Measurements from ENCODE around the gene CTIF. TPM values are rescaled to one million over a fixed set of nuclear protein-coding genes. Genes with fewer than 3 reads are reported as not detected.

CTIF gene
- total RNA-seq, 2 experiments from 2014 or later, result 0.06 to 0.38 TPM

DNA sequence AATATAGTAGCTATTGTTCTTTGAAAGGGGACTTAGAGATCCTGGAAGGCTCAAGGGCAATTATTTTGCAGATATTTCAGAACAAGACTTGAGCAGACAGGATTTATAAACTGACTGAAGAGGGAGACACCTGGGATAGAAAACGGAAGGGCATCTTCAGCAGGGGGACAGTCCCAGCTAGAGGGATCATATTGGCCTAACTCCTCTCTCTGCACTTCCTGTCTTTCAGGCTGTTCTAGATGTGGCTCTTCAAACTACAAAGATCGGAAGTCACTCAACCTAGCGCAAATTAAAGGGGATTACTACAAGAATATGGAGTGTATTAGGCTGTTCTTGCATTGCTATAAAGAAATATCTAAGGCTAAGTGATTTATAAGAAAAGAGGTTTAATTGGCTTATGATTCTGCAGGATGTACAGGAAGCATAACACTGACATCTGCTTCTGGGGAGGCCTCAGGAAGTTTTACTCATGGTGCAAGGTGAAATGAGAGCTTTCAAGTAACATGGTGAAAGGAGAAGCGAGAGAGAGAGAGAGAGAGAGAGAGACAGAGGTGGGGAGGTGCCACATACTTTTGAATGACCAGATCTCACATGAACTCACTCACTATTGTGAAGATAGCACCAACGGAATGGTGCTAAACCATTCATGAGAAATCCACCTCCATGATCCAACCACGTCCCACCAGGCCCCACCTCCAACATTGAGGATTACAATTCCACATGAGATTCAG lies 5.3 kb upstream of the CTIF start:
- no peaks in the 10 kb centered on the region for H3K36me3 ChIP-seq (ENCODE audit: insufficient read depth, low read length)
- TF ChIP-seq, protein P1, sequence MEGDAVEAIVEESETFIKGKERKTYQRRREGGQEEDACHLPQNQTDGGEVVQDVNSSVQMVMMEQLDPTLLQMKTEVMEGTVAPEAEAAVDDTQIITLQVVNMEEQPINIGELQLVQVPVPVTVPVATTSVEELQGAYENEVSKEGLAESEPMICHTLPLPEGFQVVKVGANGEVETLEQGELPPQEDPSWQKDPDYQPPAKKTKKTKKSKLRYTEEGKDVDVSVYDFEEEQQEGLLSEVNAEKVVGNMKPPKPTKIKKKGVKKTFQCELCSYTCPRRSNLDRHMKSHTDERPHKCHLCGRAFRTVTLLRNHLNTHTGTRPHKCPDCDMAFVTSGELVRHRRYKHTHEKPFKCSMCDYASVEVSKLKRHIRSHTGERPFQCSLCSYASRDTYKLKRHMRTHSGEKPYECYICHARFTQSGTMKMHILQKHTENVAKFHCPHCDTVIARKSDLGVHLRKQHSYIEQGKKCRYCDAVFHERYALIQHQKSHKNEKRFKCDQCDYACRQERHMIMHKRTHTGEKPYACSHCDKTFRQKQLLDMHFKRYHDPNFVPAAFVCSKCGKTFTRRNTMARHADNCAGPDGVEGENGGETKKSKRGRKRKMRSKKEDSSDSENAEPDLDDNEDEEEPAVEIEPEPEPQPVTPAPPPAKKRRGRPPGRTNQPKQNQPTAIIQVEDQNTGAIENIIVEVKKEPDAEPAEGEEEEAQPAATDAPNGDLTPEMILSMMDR (conservative IDR thresholded peaks at IDR 0.05; ENCODE audit: low read length), result no peak
- TF ChIP-seq EZH2phosphoT487 (IDR thresholded peaks at IDR 0.05; ENCODE audit: borderline replicate concordance, low read depth, low read length), result no peak
- POLR2A ChIA-PET, result no interaction called here
- H3K9me3 ChIP-seq (ENCODE audit: low read length), result no peaks in the 10 kb centered on the region
- CTCF ChIA-PET (ENCODE audit: unreplicated experiment), result no interaction called here
- H3K27ac ChIP-seq (ENCODE audit: low read depth, low read length, poor library complexity, severe bottlenecking), result no peak overlapping the region
- intact Hi-C loops (cut with micrococcal nuclease; ENCODE audit: unreplicated experiment), result no loop called here
- H4K20me1 ChIP-seq (ENCODE audit: insufficient read depth, low read length), result no peaks in the 10 kb centered on the region
- no peaks in the 10 kb centered on the region for H3K79me2 ChIP-seq (ENCODE audit: insufficient read depth, low read depth, low read length)
- BruUV-seq (replicated peaks), result no TSS peak
- no peak overlapping the region for H3K4me3 ChIP-seq (ENCODE audit: low read depth, low read length, poor library complexity, severe bottlenecking)
- H3K4me1 ChIP-seq (ENCODE audit: insufficient read depth, low read length, poor library complexity, severe bottlenecking), result no peaks in the 10 kb centered on the region
- DNase-seq (ENCODE audit: low spot score), result no peak
- no peak overlapping the region for H3K4me2 ChIP-seq (ENCODE audit: low read length)
- H2AFZ ChIP-seq (ENCODE audit: low read length), result no peak overlapping the region
- H3K9me2 ChIP-seq (ENCODE audit: insufficient read depth, low read length), result no peaks in the 10 kb centered on the region

DNA sequence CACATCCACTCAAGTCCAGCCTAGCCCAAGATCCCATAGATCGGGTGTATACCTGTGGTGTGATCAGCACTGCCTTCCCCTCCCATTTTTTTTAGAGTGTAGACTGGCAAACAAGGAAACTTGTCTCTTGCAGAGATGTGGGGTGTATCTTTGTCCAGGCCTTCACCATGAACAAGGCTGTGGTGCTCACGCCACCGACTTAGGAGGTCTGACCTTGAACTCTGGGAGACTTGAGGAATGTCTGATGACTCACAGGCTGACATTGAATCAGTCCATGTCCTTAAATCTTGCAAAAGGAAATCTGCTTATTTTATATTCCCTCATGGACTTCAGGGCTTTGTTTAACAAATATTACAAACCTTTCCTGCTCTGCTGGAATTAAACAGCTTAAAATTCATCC lies 4.5 kb upstream of the CTIF start:
- Histone ChIP-seq H3K36me3 (ENCODE audit: insufficient read depth, low read length) (no peaks in the 10 kb centered on the region), H3K79me2 (ENCODE audit: insufficient read depth, low read depth, low read length) (no peaks in the 10 kb centered on the region), H3K4me3 (ENCODE audit: low read depth, low read length, poor library complexity, severe bottlenecking) (no peak overlapping the region), H2AFZ (ENCODE audit: low read length) (no peak overlapping the region), H3K9me3 (ENCODE audit: low read length) (no peaks in the 10 kb centered on the region), H3K9me2 (ENCODE audit: insufficient read depth, low read length) (no peaks in the 10 kb centered on the region), H3K4me2 (ENCODE audit: low read length) (no peak overlapping the region), H3K4me1 (ENCODE audit: insufficient read depth, low read length, poor library complexity, severe bottlenecking) (no peaks in the 10 kb centered on the region), H4K20me1 (ENCODE audit: insufficient read depth, low read length) (no peaks in the 10 kb centered on the region), H3K27ac (ENCODE audit: low read depth, low read length, poor library complexity, severe bottlenecking) (no peak overlapping the region)
- DNase-seq (ENCODE audit: low spot score), result no peak
- POLR2A ChIA-PET, result no interaction called here
- BruUV-seq (replicated peaks), result no TSS peak
- TF ChIP-seq EZH2phosphoT487 (IDR thresholded peaks at IDR 0.05; ENCODE audit: borderline replicate concordance, low read depth, low read length), result no peak
- TF ChIP-seq, protein P1 (conservative IDR thresholded peaks at IDR 0.05; ENCODE audit: low read length), result no peak
- CTCF ChIA-PET (ENCODE audit: unreplicated experiment), result no interaction called here
- intact Hi-C loops (cut with micrococcal nuclease; ENCODE audit: unreplicated experiment), result no loop called here

DNA sequence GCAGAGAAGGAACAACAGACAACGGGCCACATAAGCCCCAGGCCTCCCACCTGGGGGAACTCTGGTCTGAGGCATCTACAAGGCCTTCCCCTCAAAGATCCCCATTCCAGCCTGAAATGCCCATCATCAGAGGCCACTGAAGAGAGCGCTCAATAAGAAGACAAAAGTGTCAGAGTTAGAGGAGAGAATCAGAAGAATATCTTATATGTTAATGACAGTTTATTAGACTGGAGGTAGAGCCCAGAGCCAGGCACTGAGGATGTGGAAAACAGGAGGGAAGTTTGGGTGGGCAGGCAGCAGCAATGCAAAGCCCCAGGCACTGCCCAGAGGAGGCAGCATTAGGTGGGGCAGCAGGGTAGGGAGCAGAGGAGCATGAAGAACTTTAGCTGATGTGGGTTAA lies 2.9 kb upstream of the CTIF start:
- no peak overlapping the region for H3K4me3 ChIP-seq (ENCODE audit: low read depth, low read length, poor library complexity, severe bottlenecking)
- intact Hi-C loops (cut with micrococcal nuclease; ENCODE audit: unreplicated experiment), result no loop called here

More for the DNA sequence above, 2.9 kb upstream of the CTIF start:
- Histone ChIP-seq H3K79me2 (ENCODE audit: insufficient read depth, low read depth, low read length) (no peaks in the 10 kb centered on the region), H3K4me2 (ENCODE audit: low read length) (no peak overlapping the region), H2AFZ (ENCODE audit: low read length) (no peak overlapping the region), H3K4me1 (ENCODE audit: insufficient read depth, low read length, poor library complexity, severe bottlenecking) (no peaks in the 10 kb centered on the region), H3K27ac (ENCODE audit: low read depth, low read length, poor library complexity, severe bottlenecking) (no peak overlapping the region), H3K36me3 (ENCODE audit: insufficient read depth, low read length) (no peaks in the 10 kb centered on the region), H4K20me1 (ENCODE audit: insufficient read depth, low read length) (no peaks in the 10 kb centered on the region), H3K9me2 (ENCODE audit: insufficient read depth, low read length) (no peaks in the 10 kb centered on the region), H3K9me3 (ENCODE audit: low read length) (no peaks in the 10 kb centered on the region)
- BruUV-seq (replicated peaks), result no TSS peak
- CTCF ChIA-PET (ENCODE audit: unreplicated experiment), result no interaction called here
- POLR2A ChIA-PET, result no interaction called here
- no peak for DNase-seq (ENCODE audit: low spot score)
- TF ChIP-seq, protein P1 (conservative IDR thresholded peaks at IDR 0.05; ENCODE audit: low read length), result no peak
- no peak for TF ChIP-seq EZH2phosphoT487 (IDR thresholded peaks at IDR 0.05; ENCODE audit: borderline replicate concordance, low read depth, low read length)

All from OCI-LY7 (cell line).